Gastrocnemius medialis (tissue), 4 donors: ENCODE data around the gene C9orf50. TPM values are rescaled to one million over a fixed set of nuclear protein-coding genes. Genes with fewer than 3 reads are reported as not detected.

Experiments used
- ATAC-seq, 2 donors: fragments of 150-250 bp; one replicate each; pipeline ENCODE4 v1.9.1; 2016
- DNase-seq, 2 donors: peaks; one replicate each; pipeline ENCODE4 v3.0.0-alpha.2; 2019
- H3K27ac ChIP-seq, 4 donors: fragments of 200-600 bp; sonication (generic); 1 replicate in 1 of 4; 2 replicates in 3 of 4; pipeline ENCODE4 v1.5.1; 2016 to 2018; ENCODE audit warnings: mild to moderate bottlenecking in 2 of 4, moderate library complexity in 1 of 4
- H3K27me3 ChIP-seq, 3 donors: fragments of 200-600 bp; sonication (generic) in 2 of 3; 1 replicate in 1 of 3; 2 replicates in 2 of 3; pipeline versions ENCODE4 v1.5.1 to v1.6.0; 2016 to 2019; ENCODE audit warnings: mild to moderate bottlenecking in 1 of 3, moderate library complexity in 1 of 3
- H3K36me3 ChIP-seq, 2 donors: fragments of 200-600 bp; sonication (generic) in 1 of 2; one replicate each; pipeline ENCODE4 v1.5.1; 2017 to 2018
- H3K4me1 ChIP-seq, 2 donors: fragments of 200-600 bp; sonication (generic) in 1 of 2; one replicate each; pipeline ENCODE4 v1.5.1; 2016 to 2017; ENCODE audit warnings: mild to moderate bottlenecking in 2 of 2
- H3K4me3 ChIP-seq, 4 donors: fragments of 200-600 bp; sonication (generic) in 3 of 4; 1 replicate in 1 of 4; 2 replicates in 3 of 4; pipeline ENCODE4 v1.5.1; 2016 to 2019; ENCODE audit warnings: mild to moderate bottlenecking in 2 of 4
- H3K9me3 ChIP-seq, 3 donors: fragments of 200-600 bp; sonication (generic) in 2 of 3; 1 replicate in 1 of 3; 2 replicates in 2 of 3; pipeline ENCODE4 v1.5.1; 2016 to 2019
- CTCF ChIP-seq, 5 experiments: fragments of 450-650 bp in 3 of 5; fragments of 200-600 bp in 2 of 5; sonication (generic) in 2 of 5; IDR thresholded peaks in 4 of 5; conservative IDR thresholded peaks in 1 of 5; 1 replicate in 4 of 5; 2 replicates in 1 of 5; pipeline ENCODE4 v1.5.1; 2016 to 2019; ENCODE audit warnings: antibody characterized with exemption in 5 of 5, mild to moderate bottlenecking in 3 of 5, moderate library complexity in 3 of 5
- POLR2A ChIP-seq, 2 donors: fragments of 450-650 bp; IDR thresholded peaks; one replicate each; pipeline ENCODE4 v1.6.1; 2017; ENCODE audit warnings: antibody characterized with exemption in 2 of 2, mild to moderate bottlenecking in 2 of 2, moderate library complexity in 2 of 2
- in situ Hi-C, 4 donors: fragments of 200-750 bp; cut with MboI; loops; one replicate each; pipeline versions ENCODE4 v1.15.0 to v1.8.0; 2017; ENCODE audit warnings: low sequenced_read_pairs in 4 of 4
- intact Hi-C: fragments of 100-400 bp; cut with DNase I; formaldehyde crosslinking; loops from one replicate; pipeline ENCODE4 v1.15.1; 2023; ENCODE audit warnings: low total_unique reads
- total RNA-seq, 4 donors: library from RNA; depleted of rRNA; stranded (reverse); fragments of >200 nt; gene quantifications; one replicate each; pipeline versions ENCODE4 v1.1.0 to v1.2.3, GENCODE V29; 2016

Gene C9orf50
- total RNA-seq, 4 donors from 2014 or later: not detected

- in situ Hi-C loops: no loop called here
- H3K27me3 ChIP-seq: peaks cover 14 to 24% (median 16%) of the 10 kb centered on the region in 3 donors
- no peaks in the 10 kb centered on the region for H3K36me3 ChIP-seq
- TF ChIP-seq CTCF (IDR thresholded peaks at IDR 0.05 in 4 of 5, conservative IDR thresholded peaks at IDR 0.05 in 1 of 5) (peak; percentile 14 to 62 (median 51)), POLR2A (IDR thresholded peaks at IDR 0.05) (no peak)
- no peaks in the 10 kb centered on the region for H3K9me3 ChIP-seq
- no peak for DNase-seq
- H3K4me1 ChIP-seq: peaks cover 26 to 30% of the 10 kb centered on the region in 2 donors
- intact Hi-C loops: no loop called here
- ATAC-seq: no peak
- no peak overlapping the region for H3K27ac ChIP-seq
- no peak overlapping the region for H3K4me3 ChIP-seq
Measured at GRCh38 chr9:129624168-129624759, 3.4 kb upstream of the C9orf50 start.

- peaks cover 17 to 20% of the 10 kb centered on the region in 2 donors for H3K4me1 ChIP-seq
- no peaks in the 10 kb centered on the region for H3K36me3 ChIP-seq
- no peak for ATAC-seq
- intact Hi-C loops (no loop called here), in situ Hi-C loops (no loop called here)
- no peak overlapping the region for H3K4me3 ChIP-seq
- TF ChIP-seq CTCF (IDR thresholded peaks at IDR 0.05 in 4 of 5, conservative IDR thresholded peaks at IDR 0.05 in 1 of 5) (no peak), POLR2A (IDR thresholded peaks at IDR 0.05) (no peak)
- no peak overlapping the region for H3K27ac ChIP-seq
- DNase-seq: no peak
- H3K27me3 ChIP-seq: peaks cover 14 to 27% (median 16%) of the 10 kb centered on the region in 3 donors
- no peaks in the 10 kb centered on the region for H3K9me3 ChIP-seq
Measured at GRCh38 chr9:129623331-129623730, 2.4 kb upstream of the C9orf50 start.

GRCh38 chr9:129619787-129620668 is 873 bp downstream of the C9orf50 start:
- intact Hi-C loops: no loop called here

GRCh38 chr9:129617167-129617566 is 3.7 kb downstream of the C9orf50 start:
- Histone ChIP-seq H3K27me3 (peaks cover 14 to 27% (median 16%) of the 10 kb centered on the region in 3 donors), H3K27ac (no peak overlapping the region), H3K4me1 (peaks cover 0 to 5% of the 10 kb centered on the region in 2 donors), H3K36me3 (no peaks in the 10 kb centered on the region), H3K4me3 (no peak overlapping the region), H3K9me3 (no peaks in the 10 kb centered on the region)
- ATAC-seq (no peak), DNase-seq (no peak)
- no peak for TF ChIP-seq POLR2A (IDR thresholded peaks at IDR 0.05)
- no peak for TF ChIP-seq CTCF (IDR thresholded peaks at IDR 0.05 in 4 of 5, conservative IDR thresholded peaks at IDR 0.05 in 1 of 5)
- intact Hi-C loops (no loop called here), in situ Hi-C loops (loop anchor here in 3 of 4 donors (5.0 to 10.0 kb wide), 3 partner anchors 480 to 485 kb away; no protein-coding TSS in a partner anchor)

More at GRCh38 chr9:129619787-129620668, 873 bp downstream of the C9orf50 start:
- TF ChIP-seq POLR2A (IDR thresholded peaks at IDR 0.05) (no peak), CTCF (IDR thresholded peaks at IDR 0.05 in 4 of 5, conservative IDR thresholded peaks at IDR 0.05 in 1 of 5) (no peak)
- H3K4me1 ChIP-seq: peaks cover 0 to 5% of the 10 kb centered on the region in 2 donors
- H3K9me3 ChIP-seq: no peaks in the 10 kb centered on the region
- DNase-seq (no peak), ATAC-seq (no peak)
- H3K36me3 ChIP-seq: no peaks in the 10 kb centered on the region
- H3K4me3 ChIP-seq: peak overlapping the region; percentile 43 to 64 (median 49)
- no peak overlapping the region for H3K27ac ChIP-seq
- in situ Hi-C loops: loop anchor here in 3 of 4 donors (5.0 to 10.0 kb wide), 3 partner anchors 483 to 488 kb away; no protein-coding TSS in a partner anchor
- H3K27me3 ChIP-seq: peaks cover 14 to 27% (median 16%) of the 10 kb centered on the region in 3 donors
